ENCODE measurements around the gene KIF16B. TPM values are rescaled to one million over a fixed set of nuclear protein-coding genes. Genes with fewer than 3 reads are reported as not detected.

The KIF16B gene
- total and polyA plus RNA-seq, 2 of the 8 experiments (the other 6 are each of a cell fraction or from before 2014, with no cell fraction given): 3.0 to 9.2 TPM

DNA sequence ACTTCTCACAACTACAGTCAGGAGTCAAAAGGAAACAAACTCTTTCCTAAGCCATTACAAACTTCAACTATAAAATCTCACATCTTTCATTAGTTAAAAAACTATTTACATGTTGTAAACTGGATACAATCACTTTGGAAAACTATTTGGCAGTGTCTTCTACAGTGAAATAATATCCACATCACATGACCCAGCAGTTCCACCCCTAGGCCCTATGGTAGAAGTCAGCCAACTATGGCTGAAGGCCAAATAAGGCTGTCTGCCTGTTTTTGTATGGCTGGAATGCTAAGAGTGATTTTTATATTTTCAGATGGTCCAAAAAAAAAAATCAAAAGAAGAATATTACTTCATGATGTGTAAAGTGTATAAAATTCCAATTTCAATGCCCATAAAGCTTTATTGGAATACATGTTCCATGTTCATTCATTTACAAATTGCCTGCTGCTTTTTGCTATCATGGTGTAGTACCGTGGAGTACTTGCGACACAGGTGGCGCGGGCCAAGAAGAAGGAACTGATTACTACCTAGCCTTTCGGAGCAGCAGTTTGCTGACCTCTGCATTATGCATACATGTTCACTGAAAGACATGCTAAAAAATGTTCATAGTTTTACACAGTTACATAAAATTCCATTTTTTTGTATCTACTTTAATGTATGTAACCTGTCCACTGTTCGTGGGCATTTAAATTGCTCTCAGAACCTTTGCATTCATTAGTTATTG is 129.0 kb downstream of the KIF16B start (continued):
- TF ChIP-seq, protein P1, sequence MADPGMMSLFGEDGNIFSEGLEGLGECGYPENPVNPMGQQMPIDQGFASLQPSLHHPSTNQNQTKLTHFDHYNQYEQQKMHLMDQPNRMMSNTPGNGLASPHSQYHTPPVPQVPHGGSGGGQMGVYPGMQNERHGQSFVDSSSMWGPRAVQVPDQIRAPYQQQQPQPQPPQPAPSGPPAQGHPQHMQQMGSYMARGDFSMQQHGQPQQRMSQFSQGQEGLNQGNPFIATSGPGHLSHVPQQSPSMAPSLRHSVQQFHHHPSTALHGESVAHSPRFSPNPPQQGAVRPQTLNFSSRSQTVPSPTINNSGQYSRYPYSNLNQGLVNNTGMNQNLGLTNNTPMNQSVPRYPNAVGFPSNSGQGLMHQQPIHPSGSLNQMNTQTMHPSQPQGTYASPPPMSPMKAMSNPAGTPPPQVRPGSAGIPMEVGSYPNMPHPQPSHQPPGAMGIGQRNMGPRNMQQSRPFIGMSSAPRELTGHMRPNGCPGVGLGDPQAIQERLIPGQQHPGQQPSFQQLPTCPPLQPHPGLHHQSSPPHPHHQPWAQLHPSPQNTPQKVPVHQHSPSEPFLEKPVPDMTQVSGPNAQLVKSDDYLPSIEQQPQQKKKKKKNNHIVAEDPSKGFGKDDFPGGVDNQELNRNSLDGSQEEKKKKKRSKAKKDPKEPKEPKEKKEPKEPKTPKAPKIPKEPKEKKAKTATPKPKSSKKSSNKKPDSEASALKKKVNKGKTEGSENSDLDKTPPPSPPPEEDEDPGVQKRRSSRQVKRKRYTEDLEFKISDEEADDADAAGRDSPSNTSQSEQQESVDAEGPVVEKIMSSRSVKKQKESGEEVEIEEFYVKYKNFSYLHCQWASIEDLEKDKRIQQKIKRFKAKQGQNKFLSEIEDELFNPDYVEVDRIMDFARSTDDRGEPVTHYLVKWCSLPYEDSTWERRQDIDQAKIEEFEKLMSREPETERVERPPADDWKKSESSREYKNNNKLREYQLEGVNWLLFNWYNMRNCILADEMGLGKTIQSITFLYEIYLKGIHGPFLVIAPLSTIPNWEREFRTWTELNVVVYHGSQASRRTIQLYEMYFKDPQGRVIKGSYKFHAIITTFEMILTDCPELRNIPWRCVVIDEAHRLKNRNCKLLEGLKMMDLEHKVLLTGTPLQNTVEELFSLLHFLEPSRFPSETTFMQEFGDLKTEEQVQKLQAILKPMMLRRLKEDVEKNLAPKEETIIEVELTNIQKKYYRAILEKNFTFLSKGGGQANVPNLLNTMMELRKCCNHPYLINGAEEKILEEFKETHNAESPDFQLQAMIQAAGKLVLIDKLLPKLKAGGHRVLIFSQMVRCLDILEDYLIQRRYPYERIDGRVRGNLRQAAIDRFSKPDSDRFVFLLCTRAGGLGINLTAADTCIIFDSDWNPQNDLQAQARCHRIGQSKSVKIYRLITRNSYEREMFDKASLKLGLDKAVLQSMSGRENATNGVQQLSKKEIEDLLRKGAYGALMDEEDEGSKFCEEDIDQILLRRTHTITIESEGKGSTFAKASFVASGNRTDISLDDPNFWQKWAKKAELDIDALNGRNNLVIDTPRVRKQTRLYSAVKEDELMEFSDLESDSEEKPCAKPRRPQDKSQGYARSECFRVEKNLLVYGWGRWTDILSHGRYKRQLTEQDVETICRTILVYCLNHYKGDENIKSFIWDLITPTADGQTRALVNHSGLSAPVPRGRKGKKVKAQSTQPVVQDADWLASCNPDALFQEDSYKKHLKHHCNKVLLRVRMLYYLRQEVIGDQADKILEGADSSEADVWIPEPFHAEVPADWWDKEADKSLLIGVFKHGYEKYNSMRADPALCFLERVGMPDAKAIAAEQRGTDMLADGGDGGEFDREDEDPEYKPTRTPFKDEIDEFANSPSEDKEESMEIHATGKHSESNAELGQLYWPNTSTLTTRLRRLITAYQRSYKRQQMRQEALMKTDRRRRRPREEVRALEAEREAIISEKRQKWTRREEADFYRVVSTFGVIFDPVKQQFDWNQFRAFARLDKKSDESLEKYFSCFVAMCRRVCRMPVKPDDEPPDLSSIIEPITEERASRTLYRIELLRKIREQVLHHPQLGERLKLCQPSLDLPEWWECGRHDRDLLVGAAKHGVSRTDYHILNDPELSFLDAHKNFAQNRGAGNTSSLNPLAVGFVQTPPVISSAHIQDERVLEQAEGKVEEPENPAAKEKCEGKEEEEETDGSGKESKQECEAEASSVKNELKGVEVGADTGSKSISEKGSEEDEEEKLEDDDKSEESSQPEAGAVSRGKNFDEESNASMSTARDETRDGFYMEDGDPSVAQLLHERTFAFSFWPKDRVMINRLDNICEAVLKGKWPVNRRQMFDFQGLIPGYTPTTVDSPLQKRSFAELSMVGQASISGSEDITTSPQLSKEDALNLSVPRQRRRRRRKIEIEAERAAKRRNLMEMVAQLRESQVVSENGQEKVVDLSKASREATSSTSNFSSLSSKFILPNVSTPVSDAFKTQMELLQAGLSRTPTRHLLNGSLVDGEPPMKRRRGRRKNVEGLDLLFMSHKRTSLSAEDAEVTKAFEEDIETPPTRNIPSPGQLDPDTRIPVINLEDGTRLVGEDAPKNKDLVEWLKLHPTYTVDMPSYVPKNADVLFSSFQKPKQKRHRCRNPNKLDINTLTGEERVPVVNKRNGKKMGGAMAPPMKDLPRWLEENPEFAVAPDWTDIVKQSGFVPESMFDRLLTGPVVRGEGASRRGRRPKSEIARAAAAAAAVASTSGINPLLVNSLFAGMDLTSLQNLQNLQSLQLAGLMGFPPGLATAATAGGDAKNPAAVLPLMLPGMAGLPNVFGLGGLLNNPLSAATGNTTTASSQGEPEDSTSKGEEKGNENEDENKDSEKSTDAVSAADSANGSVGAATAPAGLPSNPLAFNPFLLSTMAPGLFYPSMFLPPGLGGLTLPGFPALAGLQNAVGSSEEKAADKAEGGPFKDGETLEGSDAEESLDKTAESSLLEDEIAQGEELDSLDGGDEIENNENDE (IDR thresholded peaks at IDR 0.05; ENCODE audit: insufficient replicate concordance, low read length): no peak
- TF ChIP-seq NRF1 (IDR thresholded peaks at IDR 0.05; ENCODE audit: low read depth, low read length) (no peak), NANOG (IDR thresholded peaks at IDR 0.05; ENCODE audit: insufficient read depth, low read depth, low read length, poor library complexity, severe bottlenecking) (no peak), RNF2 (IDR thresholded peaks at IDR 0.05; ENCODE audit: borderline replicate concordance, low read depth, low read length, missing control alignments, poor library complexity, severe bottlenecking) (no peak), SIRT6 (IDR thresholded peaks at IDR 0.05; ENCODE audit: low read length) (no peak), SIN3A (conservative IDR thresholded peaks at IDR 0.05 in 1 of 2, IDR thresholded peaks at IDR 0.05 in 1 of 2; ENCODE audit: low read depth in 1 of 2, low read length in 2 of 2) (no peak), HDAC6 (IDR thresholded peaks at IDR 0.05; ENCODE audit: low read depth, low read length) (no peak)
- TF ChIP-seq, protein P2, sequence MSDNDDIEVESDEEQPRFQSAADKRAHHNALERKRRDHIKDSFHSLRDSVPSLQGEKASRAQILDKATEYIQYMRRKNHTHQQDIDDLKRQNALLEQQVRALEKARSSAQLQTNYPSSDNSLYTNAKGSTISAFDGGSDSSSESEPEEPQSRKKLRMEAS (IDR thresholded peaks at IDR 0.05): no peak

Data from H1 (cell line).